HG03442 (cell line): ENCODE measurements around the gene THEM5.
"Not testable (repeated sequence)": the region's sequence is repeated elsewhere in the genome, so short reads cannot be mapped to it uniquely, and the experiment has no call there.

Source experiments
- ATAC-seq: cut with Tn5 transposase; IDR thresholded peaks from one replicate; pipeline ENCODE4 v1.9.1; 2021; ENCODE audit warnings: mild to moderate bottlenecking, moderate library complexity; ENCODE audit not compliant: unreplicated experiment

Gene THEM5, protein sequence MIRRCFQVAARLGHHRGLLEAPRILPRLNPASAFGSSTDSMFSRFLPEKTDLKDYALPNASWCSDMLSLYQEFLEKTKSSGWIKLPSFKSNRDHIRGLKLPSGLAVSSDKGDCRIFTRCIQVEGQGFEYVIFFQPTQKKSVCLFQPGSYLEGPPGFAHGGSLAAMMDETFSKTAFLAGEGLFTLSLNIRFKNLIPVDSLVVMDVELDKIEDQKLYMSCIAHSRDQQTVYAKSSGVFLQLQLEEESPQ

DNA sequence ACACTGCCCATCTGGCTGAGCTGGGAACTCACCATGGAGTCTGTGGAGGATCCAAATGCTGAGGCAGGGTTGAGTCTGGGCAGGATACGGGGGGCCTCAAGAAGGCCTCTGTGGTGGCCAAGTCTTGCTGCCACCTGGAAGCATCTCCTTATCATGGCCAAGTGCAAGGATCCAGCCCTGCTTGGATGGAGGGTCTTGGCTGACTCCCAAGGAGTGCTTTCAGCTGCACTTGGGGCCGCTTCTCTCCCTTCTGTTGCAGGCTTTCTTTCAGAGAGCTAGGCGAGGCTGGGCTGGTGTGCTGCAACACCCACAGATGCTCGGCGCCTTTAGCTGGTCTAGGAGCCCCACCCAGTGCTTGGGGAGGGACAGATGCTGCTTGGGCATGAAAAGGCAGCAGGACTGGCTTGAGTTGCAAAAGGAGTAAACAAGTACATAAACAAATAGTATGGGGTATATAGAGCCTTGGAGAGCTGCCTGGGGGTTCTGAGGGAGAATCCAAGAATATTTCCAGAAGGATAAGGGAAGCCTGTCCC lies at the start of gene THEM5:
THEM5 (minus strand) TSS at position 302 of the 533 bp plus-strand sequence; CDS start at position 155, 147 bp downstream.
- no peak for ATAC-seq

DNA sequence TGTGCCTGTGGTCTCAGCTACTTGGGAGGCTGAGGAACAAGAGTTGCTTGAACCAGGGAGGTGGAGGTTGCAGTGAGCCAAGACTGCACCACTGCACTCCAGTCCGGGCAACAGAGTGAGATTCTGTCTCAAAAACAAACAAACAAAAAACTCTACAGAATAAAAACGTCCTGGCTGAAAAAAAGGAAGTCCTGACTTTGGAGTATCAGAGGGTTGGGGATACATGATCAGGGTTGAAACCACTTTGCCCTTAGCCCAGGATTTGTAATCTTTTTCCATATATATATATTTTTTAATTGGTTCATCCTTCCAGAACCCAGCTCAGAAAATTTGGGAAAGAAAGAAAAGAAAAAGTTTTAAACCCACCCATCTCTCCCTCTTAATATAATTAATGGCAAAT lies 49.3 kb upstream of the THEM5 start:
- ATAC-seq = no peak

DNA sequence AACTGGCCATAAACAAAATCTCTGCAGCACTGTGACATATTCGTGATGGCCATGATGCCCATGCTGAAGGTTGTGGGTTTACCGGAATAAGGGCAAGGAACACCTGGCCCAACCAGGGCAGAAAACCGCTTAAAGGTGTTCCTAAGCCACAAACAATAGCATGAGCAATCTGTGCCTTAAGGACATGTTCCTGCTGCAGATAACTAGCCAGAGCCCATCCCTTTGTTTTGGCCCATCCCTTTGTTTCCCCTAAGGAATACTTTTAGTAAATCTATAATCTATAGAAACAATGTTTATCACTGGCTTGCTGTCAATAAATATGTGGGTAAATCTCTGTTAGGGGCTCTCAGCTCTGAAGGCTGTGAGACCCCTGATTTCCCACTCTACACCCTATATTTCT lies 47.3 kb upstream of the THEM5 start:
- not testable (repeated sequence) for ATAC-seq

DNA sequence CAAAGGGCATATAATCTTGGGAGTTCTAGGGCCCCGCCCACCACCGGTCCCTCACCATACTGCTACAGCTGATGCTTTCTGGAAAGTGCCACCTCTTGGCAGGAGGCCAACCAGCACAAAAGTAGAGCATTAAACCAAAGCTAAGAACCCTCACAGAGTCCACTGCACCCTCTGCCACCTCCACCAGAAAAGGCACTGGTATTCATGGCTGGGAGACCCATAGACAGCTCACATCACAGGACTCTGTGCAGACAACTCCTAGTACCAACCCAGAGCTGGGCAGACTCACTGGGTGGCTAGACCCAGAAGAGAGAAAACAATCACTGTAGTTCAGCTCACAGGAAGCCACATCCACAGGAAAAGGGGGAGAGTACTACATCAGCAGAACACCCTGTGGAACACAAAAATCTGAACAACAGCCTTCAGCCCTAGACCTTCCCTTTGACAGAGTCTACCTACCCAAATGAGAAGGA lies 45.0 kb upstream of the THEM5 start:
- ATAC-seq = no peak

DNA sequence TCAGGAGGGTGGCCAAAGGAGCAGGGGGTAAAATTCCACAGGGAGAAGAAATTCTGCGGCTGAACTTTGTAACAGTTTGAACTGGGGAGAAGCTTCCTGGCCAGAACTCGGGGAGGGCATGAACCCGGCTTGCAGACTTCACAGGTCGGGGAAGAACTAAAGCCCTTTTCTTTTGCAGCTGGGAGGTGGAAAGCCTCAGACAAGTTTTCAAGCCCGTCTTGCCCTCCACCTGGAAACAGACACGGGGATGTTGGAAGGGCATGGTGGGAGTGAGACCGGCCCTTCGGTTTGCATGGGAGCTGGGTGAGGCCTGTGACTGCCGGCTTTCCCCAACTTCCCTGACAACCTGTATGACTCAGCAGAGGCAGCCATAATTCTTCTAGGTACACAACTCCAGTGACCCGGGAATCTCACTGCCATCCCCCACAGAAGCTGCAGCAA lies 44.5 kb upstream of the THEM5 start:
- ATAC-seq = no peak

DNA sequence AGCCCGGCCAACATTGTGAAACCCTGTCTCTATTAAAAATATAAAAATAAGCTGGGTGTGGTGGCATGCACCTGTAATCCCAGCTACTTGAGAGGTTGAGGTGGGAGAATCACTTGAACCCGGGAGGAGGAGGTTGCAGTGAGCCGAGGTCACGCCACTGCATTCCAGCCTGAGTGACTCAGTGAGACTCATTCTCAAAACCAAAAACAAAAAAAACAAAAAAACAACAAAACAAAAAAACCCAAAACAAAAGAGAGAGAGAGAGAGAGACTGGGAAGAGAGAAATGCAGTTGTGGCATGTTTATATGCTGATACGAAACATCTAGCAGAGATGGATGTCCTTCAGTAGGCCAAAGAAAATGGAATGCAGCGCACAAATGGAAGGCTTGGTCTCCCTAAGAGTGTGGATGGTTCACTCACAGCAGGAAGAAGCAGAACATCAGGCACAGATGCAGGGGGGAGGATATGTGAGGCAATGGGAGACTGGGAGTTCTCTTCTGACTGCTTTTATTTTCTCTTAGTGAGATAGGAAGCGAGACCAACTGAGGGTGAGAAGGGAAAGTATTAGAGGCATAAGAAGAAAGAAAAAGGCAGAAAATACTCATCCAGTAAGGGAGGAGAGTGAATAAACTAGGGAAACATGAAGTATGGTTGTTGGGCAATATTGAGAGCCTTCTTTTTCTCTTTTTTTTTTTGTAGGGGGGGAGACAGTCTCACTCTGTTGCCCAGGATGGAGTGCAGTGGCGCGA lies 39.8 kb upstream of the THEM5 start:
- ATAC-seq = no peak

DNA sequence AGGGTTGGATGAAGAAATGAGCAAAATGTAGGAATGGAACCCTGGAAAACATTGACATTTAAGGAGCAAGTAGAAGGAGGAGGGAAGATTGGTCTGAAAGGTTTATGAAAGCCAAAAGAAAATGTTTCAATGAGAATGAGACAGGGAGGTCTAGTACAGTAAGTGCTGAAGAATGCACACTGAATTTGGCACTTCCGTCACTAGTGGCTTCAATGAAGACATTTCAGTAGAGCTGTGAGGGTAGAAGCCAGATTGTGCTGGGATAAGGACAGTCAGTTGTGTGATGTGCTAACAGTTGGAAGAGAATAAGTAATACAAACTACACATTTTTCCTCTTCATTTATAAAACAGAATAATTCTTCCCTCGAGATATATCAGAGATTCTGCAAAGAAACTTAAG lies 38.7 kb upstream of the THEM5 start:
- no peak for ATAC-seq

DNA sequence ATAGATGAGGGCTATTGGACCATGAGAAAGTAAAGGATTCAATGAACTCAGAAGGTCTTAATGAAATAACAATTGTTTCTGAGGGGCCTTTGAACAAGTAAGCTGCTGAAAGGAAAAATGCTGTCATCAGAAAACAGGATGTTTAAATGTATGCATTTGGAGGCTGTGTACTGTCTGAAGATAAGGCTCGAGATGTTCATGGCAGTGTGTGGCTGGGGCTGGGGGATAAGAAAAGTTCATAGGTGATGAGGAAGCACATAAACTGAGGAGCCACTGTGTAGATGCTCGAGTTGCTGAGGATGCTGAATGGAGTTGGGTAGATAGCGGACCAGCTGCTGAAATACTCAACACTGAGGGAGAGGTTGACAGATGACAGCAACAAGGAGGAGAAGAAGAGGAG lies 38.0 kb upstream of the THEM5 start:
- ATAC-seq = no peak

DNA sequence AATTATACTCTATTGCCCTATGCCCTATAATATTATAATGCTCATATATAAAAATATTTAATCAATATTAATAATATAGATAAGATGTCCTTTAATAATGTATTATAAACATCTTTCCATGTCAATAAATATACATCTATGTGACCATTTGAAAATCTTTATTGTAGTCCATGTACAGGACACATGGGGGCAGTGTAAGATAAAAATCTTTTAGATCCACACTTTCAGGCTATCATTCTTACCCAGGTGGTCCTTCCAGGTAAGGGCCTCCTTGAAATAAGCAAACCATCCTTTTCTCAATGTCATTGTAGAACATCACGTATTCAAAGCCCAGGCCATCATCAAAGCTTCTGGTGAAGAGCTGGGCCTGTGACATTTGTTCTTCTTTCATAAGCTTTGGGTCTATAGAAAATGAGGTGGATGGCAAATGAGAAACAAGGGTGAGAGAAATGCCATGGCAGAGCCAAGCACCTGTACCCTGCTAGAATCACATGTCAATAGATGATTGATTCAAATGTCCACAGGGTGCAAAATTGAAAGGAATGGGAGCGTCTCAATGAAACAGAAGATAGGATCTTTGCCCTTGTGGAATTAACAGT lies 35.6 kb upstream of the THEM5 start:
- ATAC-seq = no peak

DNA sequence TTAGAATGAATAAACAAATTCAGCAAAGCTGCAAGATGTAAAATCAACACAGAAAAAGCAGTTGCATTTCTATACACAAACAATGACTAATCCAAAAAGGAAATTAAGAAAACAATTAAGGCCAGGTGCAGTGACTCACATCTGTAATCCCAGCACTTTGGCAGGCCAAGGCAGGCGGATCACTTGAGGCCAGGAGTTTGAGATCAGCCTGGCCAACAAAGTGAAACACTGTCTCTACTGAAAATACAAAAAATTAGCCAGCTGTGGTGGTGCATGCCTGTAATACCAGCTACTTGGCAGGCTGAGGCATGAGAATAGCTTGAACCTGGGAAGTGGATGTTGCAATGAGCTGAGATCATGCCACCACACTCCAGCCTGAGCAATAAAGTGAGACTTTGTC lies 33.5 kb upstream of the THEM5 start:
- ATAC-seq = no peak

DNA sequence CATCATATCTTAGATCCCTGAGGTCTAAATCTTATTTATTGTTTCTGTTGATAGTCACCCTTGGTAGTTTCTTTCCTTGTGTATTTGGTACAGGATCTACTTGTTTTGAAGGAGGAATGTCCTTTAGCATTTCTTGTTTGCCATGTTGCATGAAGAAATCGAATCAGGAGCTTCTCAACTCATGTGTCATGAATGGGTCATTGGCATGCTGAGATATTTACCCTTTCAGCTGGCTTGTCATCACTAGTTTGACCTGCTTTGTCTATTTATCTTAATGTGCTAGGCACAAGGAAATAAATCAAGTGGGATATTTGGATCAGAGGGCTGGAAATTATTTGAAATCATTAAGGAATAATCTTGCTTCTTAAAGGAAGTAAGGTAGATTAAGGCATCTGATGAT lies 32.0 kb upstream of the THEM5 start:
- ATAC-seq = no peak

DNA sequence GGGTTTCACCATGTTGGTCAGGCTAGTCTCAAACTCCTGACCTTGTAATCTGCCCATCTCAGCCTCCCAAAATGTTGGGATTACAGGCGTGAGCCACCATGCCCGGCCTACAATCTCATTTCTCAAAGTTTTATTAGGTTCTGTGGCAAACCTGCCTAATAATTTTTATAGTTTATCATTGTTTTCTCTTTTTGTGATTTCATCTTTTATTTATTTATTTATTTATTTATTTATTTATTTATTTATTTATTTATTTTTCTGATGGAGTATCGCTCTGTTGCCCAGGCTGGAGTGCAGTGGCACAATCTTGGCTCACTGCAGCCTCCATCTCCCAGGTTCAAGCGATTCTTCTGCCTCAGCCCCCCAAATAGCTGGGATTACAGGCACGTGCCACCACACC lies 31.4 kb upstream of the THEM5 start:
- ATAC-seq = not testable (repeated sequence)

DNA sequence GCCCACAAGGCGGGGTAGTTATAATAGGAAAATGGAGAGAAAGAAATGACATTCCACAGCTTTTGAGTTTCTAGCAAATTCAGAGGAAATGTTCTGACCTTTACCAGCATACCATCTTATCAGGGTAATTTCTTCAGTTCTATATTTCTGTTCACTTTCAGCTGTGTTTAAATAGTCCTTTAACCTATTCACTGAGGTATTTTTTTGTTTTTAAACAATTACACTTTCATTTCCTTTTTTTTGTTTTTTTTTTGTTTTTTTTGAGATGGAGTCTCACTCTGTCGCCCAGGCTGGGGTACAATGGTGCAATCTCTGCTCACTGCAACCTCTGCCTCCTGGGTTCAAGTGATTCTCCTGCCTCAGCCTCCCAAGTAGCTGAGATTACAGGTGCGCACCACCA lies 30.9 kb upstream of the THEM5 start:
- ATAC-seq = not testable (repeated sequence)

DNA sequence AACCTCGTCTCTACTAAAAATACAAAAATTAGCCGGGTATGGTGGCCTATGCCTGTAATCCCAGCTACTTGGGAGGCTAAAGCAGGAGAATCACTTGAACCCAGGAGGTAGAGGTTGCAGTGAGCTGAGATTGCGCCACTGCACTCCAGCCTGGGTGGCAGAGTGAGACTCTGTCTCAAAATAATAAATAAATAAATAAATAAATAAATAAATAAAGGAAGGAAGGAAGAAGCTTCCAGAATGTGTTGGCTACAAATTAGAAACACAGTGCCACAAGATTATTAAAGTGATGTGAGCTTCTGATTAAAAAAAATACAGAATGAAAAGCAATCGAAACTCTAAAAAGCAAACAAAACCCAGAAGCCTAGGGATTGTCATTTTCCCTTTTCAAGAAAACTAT lies 30.4 kb upstream of the THEM5 start:
- ATAC-seq = not testable (repeated sequence)

DNA sequence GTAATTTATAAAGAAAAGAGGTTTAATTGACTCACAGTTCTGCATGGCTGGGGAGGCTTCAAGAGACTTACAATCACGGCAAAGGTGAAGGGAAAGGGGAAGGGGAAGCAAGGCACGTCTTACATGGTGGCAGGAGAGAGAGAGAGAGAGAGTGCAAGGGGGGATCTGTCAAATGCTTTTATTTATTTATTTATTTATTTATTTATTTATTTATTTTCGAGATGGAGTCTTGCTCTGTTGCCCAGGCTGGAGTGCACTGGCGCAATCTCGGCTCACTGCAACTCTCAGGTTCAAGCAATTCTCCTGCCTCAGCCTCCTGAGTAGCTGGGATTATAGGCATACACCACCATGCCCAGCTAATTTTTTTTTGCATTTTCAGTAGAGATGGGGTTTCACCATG lies 29.4 kb upstream of the THEM5 start:
- not testable (repeated sequence) for ATAC-seq

DNA sequence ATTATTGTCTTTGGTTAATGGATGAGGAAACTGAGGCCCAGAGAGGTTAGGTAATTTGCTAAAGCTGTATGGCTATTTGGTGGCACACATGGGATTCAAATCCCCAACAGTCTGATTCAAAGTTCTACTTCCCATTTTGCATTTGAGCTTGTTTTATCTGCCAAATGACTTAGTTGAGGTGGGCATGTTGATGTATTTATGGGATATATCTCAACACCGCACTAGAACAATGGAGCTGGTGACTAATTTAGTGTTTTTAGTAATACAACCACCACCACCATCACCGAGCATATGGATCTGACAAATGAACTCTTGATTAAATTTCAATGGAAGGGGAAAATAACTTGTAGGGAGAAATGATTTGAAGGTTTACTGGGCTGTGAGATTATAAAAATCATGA lies 29.0 kb upstream of the THEM5 start:
- ATAC-seq = no peak

DNA sequence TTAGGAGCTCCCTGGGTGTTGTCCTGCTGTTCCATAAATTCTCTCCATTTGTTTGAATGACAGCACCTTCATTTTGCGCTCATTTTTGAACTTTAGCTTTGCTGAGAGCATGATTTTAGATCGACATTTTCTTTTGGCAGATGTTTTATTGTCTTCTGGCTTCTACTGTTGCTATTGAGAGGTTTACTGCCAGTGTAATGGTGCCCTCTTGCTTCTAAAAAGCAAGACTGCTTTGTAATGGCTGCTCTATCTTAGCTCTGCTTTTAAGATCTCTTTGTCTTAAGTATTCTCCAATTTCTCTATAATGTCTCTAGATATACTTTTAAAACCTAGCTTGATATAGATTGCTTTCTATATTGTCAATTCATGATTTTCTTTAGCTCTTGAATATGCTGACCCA lies 28.0 kb upstream of the THEM5 start:
- no peak for ATAC-seq

DNA sequence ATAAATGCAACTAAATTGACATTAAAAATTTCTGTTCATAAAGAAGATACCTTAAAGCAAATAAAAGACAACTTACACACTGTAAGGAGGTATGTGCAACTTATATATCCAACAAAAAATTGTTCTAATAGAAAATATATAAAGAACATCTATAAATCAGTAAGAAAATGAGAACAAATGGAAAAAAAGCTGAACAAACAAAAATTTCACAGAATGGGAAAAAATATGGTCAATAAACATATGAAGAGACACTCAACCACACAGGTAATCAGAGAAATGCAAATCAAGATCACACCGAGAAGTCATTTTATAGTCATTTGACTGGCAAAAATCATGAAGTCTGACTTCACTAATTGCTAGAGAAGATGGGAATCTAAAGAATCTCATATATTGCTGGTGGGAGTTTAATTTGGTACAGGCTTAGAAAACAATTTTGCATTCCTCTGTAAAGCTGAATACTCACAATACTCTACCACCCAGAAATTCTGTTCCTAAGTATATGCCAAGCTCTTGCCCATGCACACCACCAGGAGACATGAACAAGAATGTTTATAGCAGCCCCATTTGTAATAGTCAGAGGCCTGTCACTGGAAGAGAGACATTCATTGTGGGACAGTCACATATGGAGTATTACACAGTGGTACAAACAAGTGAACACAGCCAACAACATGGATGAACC lies 22.0 kb upstream of the THEM5 start:
- no peak for ATAC-seq

DNA sequence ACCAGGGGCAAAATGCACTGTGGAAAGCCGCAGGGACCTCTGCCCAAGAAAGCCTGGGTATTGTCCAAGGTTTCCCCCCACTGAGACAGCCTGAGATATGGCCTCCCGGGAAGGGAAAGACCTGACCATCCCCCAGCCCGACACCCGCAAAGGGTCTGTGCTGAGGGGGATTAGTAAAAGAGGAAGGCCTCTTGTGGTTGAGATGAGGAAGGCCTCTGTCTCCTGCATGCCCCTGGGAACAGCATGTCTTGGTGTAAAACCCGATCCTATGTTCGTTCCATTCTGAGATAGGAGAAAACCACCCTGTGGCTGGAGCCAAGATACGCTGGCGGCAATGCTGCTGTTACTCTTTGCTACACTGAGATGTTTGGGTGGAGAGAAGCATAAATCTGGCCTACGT lies 19.3 kb upstream of the THEM5 start:
- not testable (repeated sequence) for ATAC-seq

DNA sequence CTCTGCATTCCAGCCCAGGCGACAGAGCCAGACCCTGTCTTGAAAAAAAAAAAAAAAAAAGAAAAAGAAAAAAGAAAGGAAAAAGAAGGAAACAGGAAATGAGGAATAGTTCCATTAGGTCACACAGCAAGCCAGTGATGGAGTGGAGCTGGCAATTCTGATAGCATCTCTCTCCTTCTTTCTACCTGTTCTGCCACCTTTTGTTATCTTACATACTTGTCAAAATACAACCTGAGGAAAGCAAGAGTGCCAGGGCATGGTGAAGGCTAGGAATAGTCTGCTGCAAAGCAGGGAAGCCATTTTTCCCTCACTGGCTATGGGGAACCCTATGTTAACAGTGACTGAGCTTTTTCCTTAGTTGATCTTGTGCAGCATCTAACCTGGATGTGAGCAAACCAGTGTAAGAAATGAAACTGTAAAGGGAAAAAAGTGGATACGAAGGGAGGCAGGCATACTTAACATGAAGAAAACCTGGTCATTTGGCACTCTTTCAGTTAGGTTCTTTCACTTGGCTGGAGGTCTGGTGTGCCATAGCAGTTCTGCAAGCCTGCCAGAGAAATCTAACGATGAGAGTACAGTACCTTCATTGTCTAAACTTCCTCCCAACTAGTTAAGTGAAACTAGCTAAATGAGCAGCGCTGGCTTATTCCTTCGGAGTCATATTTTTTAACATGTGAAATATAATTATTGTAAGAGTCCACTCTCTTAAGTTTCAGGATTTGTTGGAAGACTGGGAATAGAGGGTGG lies 17.9 kb upstream of the THEM5 start:
- no peak for ATAC-seq
